ENCODE results near the gene SHBG.
A peak's percentile ranks its signal among the peaks of the same experiment; 100 is the strongest.

SHBG gene

DNA sequence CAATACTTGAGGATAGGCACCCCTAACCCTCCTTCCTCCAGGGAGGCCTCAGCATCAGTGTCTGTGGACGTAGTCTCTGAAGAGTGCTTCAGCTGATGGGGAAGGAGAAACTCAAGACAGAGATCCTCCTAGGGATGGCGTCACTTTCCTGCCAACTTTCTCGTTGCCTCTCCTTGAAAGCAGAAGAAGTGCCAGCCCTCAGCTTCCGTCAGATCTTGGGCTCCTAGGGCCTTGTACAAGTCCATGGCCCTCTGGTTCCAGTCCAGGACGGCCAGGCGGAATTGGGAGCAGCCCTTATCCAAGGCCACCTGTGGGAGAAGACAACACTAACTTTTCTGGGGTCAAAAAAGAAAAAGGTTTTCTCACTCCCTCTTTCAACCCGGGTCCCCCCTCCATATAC is 3.6 kb upstream of the SHBG start:
- H3K4me3 ChIP-seq (replicated peaks; ENCODE audit: low read depth, low read length) = peak overlapping the region; percentile 68
- DNase-seq (ENCODE audit: extremely low read depth, low read depth) = no peak
- TF ChIP-seq, protein P1, sequence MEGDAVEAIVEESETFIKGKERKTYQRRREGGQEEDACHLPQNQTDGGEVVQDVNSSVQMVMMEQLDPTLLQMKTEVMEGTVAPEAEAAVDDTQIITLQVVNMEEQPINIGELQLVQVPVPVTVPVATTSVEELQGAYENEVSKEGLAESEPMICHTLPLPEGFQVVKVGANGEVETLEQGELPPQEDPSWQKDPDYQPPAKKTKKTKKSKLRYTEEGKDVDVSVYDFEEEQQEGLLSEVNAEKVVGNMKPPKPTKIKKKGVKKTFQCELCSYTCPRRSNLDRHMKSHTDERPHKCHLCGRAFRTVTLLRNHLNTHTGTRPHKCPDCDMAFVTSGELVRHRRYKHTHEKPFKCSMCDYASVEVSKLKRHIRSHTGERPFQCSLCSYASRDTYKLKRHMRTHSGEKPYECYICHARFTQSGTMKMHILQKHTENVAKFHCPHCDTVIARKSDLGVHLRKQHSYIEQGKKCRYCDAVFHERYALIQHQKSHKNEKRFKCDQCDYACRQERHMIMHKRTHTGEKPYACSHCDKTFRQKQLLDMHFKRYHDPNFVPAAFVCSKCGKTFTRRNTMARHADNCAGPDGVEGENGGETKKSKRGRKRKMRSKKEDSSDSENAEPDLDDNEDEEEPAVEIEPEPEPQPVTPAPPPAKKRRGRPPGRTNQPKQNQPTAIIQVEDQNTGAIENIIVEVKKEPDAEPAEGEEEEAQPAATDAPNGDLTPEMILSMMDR (IDR thresholded peaks at IDR 0.05; ENCODE audit: low read depth, low read length, missing control alignments) = no peak

DNA sequence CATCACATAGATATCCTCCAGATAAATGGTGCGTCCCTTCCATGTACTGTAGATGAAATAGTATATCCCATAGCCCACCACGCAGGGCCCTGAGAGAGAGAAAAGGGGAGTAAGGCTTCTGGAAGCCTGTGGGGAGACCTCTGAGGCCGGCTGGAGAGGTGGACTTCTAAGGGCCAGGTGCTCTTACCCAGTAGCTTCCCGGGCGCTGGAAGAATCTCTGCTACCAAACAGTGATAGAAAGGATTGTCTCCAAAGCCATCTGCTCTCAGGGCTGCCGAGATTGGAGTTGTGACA is 3.0 kb upstream of the SHBG start:
- DNase-seq (ENCODE audit: extremely low read depth, low read depth) = no peak
- H3K4me3 ChIP-seq (replicated peaks; ENCODE audit: low read depth, low read length) = peak overlapping the region; percentile 68
- TF ChIP-seq, protein P1 (IDR thresholded peaks at IDR 0.05; ENCODE audit: low read depth, low read length, missing control alignments) = no peak

DNA sequence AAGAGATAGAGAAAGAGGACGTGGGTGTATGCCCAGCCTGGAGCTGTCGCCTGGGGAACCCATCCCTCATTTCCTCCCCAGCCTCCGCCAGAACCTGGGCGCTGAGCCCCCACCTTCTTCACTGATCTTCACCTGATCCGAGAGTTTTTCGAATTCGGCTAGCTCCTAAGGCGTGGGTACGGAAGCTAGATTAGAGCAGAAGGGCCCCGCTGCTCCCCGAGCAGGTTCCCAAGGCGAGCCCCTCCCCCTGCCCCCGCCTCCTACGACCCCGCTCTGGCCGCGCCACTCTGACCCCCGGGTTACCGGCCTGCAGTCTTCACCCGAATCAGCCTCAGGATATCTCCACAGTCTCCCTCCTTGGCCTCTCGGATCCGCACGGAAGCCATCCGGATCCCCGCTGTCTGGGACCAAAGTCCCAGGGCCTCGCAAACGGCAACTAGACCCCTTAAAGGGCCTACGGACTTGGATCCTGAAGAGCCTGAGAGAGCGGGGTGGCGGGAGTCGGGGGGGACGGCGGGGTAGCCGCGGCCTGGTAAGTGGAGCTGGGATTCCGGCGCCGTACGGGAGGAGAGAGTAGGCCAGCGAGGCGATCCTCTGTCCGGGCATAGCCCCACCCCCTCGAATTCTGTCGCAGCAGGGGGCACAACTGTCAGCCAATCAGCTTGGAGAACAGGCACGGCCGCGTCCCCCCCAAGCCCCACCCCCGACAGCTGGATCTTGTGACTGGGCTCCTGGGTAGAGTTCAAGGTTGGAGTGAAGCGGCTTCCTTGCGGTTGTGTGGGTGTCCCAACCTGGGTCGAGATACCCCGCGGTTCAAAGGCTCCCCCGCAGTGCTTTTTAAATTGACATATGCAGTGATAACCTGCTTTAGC is 2.4 kb upstream of the SHBG start, which contains the start of gene SAT2:
TSS of gene SAT2 (minus strand) at position 572 of the 872 bp plus-strand sequence. CDS start at position 386, 186 bp downstream.
- DNase-seq (ENCODE audit: extremely low read depth, low read depth) = peak; percentile 78
- H3K4me3 ChIP-seq (replicated peaks; ENCODE audit: low read depth, low read length) = peak within 1 kb of the TSS; percentile 68

DNA sequence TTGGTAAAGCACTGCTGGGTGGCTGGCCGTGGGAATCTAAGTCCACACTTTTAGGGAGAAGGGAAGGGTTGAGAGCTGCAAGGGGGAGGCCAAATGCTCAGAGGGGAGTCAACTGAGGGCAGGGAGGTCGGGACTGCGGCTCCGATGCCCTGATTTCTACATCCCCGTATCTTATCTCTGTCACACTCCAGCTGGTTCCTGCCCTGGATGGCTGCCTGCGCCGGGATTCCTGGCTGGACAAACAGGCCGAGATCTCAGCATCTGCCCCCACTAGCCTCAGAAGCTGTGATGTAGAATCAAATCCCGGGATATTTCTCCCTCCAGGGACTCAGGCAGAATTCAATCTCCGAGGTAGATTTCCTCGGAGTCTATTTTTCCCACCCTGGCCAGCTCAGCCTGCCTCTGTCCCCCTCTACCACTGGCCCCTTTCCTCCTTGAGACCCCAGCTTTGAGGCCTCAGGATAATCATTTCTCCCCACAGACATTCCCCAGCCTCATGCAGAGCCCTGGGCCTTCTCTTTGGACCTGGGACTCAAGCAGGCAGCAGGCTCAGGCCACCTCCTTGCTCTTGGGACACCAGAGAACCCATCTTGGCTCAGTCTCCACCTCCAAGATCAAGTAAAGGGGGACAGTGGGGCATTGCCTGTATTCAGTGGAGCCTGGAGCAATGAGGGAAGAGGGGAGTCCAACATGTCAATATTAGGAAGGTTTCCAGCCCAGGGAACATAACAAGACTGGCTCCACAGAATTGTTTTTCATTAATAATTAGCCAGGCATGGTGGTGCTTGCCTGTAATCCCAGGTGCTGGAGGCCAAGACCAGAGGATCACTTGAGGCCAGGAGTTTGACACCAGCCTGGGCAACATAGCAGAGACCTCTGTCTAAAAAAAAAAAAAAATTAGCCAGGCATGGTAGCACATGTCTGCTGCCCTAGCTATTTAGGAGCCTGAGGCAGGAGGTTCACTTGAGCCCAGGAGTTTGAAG is 1.8 kb downstream of the SHBG start:
- DNase-seq (ENCODE audit: extremely low read depth, low read depth) = no peak
- TF ChIP-seq, protein P1 (IDR thresholded peaks at IDR 0.05; ENCODE audit: low read depth, low read length, missing control alignments) = no peak
- H3K4me3 ChIP-seq (replicated peaks; ENCODE audit: low read depth, low read length) = no peak overlapping the region

More for the DNA sequence above, 2.4 kb upstream of the SHBG start, which contains the start of gene SAT2:
- TF ChIP-seq, protein P1 (IDR thresholded peaks at IDR 0.05; ENCODE audit: low read depth, low read length, missing control alignments) = no peak

DNA sequence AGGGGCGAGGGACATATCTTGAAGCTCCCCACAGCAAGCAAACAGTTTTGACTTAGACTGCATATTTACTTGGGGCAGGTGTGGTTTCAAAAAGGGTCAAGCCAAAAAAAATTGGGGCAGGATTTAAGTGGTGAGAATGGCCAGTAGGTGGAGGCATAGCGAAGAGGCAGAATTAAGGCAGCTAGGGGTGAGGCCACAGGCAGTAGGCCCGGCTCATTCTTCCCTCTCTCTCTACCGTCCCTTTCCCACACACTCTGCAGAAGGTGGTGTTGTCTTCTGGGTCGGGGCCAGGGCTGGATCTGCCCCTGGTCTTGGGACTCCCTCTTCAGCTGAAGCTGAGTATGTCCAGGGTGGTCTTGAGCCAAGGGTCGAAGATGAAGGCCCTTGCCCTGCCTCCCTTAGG is 2.6 kb downstream of the SHBG start:
- DNase-seq (ENCODE audit: extremely low read depth, low read depth) = no peak
- TF ChIP-seq, protein P1 (IDR thresholded peaks at IDR 0.05; ENCODE audit: low read depth, low read length, missing control alignments) = peak; percentile 53
- no peak overlapping the region for H3K4me3 ChIP-seq (replicated peaks; ENCODE audit: low read depth, low read length)

DNA sequence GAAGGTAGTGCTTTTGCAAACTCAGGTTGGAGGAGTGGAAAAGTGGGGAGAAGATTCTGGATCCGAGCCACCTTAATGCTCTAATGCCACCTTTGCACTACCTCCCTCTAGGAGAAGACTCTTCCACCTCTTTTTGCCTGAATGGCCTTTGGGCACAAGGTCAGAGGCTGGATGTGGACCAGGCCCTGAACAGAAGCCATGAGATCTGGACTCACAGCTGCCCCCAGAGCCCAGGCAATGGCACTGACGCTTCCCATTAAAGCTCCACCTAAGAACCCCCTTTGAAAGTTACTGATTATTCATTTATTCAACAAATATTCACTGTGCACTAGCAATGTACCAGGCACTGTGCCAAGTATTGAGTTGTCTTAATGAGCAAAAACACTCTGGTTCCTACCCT is 3.2 kb downstream of the SHBG start:
- no peak for DNase-seq (ENCODE audit: extremely low read depth, low read depth)
- no peak overlapping the region for H3K4me3 ChIP-seq (replicated peaks; ENCODE audit: low read depth, low read length)
- TF ChIP-seq, protein P1 (IDR thresholded peaks at IDR 0.05; ENCODE audit: low read depth, low read length, missing control alignments) = no peak

Measured in HFF-Myc (cell line).